HuH-7.5 (cell line): ENCODE data around the gene GNG10.
"Not testable (repeated sequence)": the region's sequence is repeated elsewhere in the genome, so short reads cannot be mapped to it uniquely, and the experiment has no call there.

ENCODE experiments used
- DNase-seq: peaks from one replicate; pipeline ENCODE4 v3.0.0; 2011; ENCODE audit warnings: low spot score

Gene GNG10

DNA sequence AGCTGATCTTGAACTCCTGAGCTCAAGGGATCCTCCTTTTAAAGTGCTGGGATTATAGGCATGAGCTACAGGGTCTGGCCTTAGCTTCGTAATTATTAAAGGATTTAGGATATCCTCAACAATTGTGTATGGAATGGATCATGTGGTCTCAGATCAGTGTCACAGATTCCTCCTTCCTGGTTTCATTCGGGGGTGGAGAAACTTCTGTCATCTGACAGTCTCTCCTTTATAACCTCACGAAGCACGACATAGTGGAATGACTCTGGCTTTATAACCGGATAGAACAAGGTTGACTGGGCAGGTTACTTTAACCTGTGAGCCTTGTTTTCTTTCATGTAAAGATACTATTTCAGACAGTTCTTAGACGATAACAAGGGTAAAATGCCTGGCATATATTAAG, 4.4 kb upstream of the GNG10 start:
- DNase-seq: no peak

DNA sequence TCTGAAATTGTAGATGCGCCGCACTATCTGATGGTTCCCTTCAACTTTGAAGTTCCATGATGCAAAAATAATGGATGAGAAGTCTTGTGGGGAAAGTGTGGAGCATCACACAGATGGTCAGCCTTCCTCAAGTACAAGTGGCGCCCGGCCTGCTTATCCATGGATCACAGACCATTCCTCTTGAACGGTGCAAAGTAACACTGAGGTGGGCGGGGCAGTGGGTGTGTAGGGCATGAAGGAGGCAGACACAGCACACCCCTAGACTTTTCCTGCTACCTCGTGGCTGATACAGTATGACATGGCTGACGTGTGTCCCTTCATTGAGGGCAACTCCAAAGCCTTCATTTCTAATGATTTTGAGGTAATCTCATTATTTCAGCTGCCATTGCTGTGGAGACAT, 2.5 kb upstream of the GNG10 start:
- no peak for DNase-seq

DNA sequence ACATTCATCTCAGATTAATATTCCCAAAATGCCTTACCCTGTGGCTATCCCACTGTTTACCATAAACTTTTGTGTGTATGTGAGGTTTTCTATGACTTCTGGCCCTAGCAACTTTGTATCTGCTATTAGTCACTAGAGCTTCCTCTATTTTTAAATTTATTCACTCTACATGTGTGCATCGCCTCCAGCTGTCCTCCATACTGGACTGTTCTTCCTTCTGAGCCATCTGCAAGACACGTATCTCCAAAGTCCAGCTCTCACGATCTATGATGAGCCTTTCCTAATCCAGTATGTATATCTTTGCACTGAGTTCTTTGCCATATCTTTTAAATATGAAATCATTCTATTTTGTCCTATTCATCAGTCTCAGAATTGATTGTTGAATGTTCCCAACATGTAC, 1.7 kb upstream of the GNG10 start:
- DNase-seq: no peak

DNA sequence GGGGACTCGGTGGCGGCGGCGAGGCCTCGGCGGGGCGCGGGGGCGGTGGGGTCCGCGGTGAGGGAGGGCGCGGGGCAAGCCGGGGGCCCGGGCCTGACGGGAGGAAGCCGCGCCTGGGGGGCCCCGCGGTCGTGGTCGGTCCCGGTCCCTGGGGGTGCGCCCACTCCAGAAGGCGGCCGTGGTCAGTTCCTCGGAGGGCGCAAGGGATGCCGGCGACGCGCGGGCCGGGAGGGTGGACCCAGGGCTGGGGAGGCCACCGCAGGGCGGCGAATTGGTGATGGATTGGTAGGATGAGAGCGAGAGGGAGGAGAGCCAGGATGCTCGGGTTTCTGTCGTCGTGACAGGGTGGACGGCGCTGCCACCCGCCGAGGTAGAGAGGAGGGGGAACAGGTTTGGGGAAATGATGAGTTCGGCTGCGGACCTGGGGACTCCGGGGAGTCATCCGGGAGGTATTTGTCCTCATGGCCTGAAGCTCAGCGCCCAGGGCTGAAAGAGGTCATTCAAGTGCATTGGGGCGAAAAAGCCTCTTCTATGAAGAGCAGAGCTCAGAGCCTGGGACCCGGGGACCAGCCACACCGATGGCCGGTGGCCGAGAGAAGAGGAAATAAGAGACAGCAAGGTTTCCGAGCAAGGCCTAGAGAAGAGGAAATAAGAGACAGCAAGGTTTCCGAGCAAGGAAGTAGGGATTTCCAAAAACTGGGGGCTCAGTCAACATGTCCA, 557 bp downstream of the GNG10 start:
- DNase-seq: peak; percentile 58

DNA sequence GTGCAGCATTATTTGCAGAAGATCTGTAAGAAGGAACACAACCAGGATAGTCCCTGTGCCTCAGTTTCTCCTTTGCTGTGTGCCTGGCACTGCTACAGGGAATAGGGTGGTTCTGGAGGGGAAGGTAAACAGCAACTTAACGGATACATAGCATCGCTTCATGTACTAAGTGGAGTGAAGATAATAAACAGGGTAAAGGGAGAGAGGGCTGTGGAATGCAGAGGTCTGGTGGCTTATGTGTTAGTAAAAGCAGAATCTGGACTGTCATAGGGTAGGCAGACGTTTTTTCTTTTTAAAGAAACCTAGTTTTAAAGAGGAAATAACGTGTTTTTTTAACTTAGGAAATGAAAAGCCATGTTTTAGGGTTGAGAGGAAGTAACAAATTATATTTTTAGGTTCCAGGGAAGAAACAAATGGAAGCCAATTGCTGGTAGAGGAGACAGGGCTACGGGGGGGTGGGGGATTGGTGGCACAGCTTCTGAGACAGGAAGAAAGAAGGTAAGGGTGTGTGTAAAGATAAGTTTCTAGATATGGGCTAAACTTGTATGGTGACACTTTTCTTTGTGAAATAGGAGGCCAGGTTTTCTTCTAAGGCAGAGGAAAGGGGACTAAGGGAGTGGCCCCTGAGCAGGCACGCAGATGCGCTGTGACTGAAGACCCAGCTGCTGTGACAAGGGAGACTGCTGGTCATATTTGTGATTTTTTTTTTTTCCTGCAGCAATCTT, 1.3 kb downstream of the GNG10 start:
- DNase-seq: no peak

DNA sequence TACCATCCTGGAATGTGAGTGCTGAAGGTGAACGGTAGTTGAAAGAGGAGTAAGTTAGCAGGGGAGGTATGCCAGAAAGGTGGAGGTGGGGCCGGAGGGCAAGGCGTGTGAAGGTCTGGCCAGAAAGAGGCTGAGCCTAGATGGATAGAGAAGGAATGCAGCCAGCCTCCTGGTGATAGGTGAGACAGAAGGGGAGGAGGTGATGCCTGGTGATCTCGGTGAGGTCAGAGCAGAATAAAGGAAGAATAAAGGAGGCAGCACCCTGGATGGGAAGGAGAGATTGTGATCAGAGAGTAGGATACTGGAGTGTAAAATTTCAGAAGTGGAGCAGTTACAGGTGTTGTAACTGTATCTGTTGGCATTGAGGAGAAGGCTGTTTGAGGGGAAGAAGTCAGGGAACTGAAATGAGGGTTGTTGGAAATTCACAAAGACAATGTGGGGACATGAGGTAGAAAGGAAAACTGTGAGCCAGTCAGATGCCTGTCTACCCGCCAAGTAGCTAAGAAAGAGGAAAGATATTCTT, 2.0 kb downstream of the GNG10 start:
- no peak for DNase-seq

DNA sequence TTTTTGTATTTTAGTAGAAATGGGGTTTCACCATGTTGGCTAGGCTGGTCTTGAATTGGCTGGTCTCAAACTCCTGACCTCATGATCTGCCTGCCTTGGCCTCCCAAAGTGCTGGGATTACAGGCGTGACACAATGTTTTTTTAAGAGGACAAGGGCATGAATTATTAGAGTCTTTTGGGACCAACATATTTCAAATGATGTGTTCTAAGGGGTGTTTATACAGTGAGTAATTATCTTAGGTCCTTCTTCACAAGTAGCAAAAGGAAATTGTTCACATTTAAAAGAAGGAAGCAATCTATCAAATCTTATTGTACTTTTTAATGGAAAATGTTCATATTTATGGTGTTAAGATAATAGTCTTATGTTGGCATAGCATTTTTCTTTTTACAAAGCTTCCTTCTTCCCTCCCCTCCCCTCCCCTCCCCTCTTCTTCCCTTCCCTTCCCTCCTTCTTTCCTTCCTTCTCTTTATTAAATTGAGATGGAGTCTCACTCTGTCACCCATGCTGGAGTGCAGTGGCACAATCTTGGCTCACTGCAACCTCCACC, 6.7 kb downstream of the GNG10 start:
- no peak for DNase-seq

DNA sequence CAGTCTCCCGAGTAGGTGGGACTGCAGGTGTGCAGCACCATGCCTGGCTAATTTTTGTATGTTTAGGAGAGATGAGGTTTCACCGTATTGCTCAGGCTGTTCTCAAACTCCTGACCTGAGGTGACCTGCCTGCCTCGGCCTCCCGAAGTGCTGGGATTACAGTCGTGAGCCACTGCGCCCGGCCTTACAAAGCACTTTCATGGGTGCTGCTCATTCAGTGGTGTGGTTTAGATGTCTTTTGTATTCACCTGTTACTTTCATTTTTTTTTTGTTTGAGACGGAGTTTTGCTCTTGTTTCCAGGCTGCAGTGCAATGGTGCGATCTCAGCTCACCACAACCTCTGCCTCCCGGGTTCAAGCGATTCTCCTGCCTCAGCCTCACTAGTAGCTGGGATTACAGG, 7.2 kb downstream of the GNG10 start:
- not testable (repeated sequence) for DNase-seq

DNA sequence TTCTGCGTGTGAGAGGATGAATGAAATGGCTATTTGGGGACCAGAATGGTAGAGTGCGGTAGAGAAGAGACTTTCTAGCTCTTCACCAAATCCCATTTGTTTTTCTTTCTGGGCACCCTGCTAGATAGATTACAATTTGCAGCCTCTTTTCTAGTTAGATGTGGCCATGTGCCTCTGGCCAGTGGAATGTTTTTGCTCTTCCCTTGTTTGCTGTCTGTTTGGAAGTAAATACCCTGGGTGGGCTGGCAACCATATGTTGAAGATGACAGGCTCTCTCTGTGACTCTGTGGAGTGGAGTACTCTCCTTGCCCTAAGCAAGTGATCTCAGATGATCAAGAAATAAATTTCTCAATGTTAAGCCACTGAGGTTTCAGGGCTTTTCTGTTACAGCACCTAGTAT, 12.9 kb downstream of the GNG10 start:
- no peak for DNase-seq

DNA sequence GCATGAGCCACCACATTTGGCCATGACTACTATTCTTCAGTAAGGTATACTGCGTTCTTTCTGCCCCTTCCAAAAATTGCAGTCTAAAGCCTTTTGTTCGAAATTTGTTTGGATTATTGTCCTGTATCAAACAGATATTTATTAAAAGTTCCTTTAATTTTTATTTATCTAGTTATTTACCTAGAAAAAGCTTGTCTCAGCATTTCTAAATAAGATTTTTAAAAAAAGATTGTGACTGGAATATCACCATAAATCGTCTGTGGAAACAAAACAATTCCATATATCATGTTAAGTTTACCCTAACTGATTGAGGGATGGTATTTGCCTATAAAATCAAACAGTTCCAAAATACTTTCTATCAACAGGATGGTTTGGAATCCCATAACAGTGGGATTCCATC, 14.7 kb downstream of the GNG10 start:
- DNase-seq: no peak

DNA sequence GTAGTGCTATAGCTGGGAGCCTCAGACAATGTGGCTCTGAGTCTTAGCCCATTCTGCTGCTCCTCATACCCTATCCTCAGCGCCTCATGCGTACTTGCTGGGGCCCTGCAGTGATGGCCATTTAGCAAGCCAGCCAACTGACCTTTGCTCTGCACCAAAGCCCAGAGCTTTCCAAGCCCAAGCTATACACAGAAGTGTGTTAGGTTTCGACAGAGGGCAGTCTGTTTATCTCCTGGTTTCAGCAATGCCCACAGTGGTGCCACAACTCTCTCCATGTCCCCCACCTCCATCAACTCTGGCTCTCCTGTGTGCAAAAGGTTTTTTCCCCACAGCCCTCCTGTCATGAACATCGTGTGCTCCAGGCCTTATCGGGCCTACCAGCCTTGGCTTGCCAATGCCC, 16.9 kb downstream of the GNG10 start:
- DNase-seq: peak; percentile 45

DNA sequence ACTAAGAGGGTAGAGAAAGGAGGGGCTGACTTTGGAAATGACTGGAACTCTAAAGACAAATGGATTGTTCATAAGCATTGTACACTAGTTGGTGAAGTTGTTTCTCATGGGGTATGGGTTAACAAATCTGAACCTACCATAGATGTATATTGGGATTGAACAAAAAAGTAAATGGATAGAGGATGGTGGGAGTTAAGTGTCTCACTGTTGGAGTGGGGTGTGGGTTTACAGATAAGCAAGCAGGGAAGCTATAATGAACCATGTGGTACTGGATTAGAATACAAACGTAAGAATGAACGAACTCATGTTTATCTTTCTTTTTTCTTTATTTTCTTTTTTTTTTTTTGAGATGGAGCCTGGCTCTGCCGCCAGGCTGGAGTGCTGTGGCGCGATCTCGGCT, 17.8 kb downstream of the GNG10 start:
- DNase-seq: no peak

DNA sequence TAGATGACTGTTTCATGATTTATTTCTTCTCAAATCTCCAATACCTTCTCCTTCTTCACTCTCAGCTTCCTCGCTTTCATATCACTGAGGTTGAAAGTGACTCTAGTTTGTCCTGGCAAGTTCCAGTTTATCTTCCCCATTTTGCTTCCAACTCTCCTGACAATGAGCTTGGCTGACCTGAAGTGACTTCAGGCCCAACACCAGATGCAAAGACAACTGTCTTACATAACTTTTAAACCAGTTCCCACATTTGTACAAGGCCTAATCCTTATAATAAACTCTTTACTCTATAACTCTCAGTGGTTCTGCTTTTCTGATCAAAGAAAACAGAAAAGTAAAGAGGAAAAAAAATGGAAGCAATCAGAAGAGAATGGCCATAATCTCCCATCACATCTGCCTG, 22.0 kb downstream of the GNG10 start:
- DNase-seq: no peak

DNA sequence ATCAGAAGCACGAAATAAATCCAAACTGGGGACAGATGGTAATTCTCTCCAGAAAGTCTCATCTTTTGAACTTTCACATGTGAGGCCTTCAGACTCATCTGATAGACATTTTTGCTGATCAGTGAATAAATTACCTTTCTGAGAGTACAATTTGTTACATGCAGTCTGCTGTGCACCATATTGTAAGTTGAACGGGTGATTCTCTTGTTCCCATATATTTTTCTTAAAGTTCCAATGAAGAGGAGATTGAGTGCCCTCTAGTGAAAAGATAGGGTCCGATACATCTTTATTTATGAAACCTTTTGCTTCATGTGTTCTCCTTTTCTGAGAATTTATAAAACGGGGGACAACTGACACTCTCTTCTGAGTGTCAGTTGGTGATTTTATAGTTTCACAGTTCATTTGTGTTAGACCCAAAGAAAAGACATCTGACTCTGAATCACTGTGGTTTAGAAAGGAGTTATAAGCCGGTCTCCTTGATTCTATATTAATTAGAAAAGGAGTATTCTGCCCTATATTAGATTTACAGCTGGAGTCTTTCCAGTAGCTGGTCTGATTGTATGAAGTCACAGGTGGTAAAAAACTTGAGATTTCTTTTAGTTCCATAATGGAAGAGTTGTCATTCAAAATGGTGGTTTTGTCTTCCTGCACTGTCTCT, 30.4 kb downstream of the GNG10 start:
- no peak for DNase-seq

DNA sequence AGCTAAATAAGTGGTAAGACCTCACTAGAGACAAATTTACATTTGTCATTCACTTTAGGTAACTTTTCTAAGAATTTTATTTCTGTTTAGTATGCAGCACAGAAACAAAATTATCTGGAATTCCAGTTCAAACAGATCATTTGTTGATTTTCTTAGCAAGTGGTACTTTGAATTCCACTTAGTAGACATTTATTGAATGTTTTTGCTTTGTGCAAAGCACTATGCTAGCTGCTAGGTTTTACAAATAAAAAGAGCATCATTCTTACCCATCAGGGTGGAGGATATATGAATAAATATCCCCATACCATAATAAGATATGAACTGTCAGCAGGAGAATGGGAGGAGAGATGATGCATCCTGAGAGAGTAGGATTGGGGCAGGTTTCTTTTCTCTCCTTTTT, 35.4 kb downstream of the GNG10 start:
- DNase-seq: no peak

DNA sequence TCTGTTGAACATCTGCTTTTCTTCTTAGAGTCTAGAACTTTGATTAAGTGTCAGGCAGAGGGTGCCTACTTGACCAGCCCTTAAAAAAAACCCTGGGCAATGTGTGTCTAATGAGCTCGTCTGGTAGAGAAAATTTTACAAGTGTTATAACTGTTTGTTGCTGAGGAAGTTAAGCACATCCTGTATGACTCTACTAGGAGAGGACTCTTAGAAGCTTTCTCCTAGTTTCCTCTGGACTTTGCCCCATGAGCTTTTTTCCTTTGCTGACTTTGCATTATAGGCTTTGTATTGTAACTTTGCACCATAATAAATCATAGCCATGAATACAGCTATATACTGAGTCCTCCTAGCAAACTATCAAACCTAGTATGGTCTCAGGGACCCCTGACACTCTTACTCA, 39.4 kb downstream of the GNG10 start:
- no peak for DNase-seq

DNA sequence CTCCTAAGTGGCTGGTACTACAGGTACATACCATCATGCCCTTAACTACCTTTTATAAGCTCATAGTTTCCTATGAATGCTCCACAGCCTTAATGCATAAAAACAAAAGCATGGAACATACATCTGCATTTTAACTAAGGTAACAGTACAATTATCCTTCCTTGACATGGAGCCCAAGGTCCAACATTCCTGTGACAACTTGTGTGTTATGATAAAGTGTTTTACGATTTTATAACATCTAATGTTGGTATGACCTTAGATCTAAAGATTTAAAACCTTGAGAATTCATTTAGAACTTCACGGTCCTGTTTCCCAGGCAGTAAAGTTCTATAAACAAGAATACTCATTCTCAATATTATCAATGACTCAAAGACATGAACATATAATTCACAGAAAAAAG, 43.1 kb downstream of the GNG10 start:
- no peak for DNase-seq

DNA sequence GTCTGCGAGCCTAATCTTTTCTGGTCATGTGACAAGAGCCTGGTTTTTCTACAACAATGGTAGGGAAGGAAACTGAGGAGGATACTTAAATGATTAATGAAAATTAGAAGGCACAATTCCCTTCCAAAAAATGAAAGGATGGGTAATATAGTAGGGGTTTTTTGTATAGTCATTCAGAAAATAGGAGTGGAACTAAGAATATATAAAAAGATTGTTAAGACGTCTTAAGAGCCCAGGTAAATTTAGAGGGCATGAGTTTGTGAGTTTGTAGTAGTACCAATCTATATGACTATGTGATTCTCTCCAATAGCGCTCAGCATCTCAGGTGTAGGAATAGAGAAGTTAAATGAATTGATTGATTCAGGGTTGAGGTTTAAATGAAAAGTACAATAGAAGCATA, 50.1 kb downstream of the GNG10 start:
- no peak for DNase-seq

DNA sequence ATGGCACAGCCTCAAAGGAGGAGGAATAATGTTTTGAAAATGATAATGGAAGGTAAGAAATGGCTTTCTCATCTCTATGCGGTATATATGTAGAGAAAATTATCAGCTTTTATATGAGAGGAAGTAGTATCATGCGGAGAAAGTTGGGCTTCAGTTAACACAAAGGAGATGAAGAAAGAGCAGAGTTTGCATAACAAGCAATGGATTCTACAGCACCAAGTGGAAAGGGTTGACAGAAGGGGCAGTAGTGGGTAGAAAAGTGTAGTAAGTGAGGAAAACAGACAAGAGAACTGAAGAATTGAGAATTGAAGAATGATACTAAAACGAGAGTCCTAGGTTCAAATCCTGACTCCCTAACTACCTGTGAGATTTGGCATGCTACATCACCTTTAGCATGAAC, 51.0 kb downstream of the GNG10 start:
- DNase-seq: no peak

DNA sequence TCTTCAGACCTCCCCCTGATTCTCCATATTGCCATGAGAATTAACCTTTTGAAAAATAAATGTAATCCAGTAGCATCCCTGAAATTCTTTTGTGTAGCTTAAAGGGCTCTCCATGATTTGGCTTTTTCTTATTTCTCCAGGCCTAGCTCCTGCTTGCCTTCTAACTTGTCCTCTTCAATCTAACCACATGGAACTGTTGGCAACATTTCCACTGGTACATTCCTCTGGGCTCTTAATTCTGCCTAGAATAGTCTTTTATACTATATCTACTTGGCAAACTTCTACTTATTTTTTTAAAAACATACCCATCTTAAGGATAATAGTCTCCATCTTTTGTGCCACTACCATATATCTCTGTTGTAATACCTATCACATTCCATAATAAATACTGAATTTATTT, 54.1 kb downstream of the GNG10 start:
- DNase-seq: no peak

DNA sequence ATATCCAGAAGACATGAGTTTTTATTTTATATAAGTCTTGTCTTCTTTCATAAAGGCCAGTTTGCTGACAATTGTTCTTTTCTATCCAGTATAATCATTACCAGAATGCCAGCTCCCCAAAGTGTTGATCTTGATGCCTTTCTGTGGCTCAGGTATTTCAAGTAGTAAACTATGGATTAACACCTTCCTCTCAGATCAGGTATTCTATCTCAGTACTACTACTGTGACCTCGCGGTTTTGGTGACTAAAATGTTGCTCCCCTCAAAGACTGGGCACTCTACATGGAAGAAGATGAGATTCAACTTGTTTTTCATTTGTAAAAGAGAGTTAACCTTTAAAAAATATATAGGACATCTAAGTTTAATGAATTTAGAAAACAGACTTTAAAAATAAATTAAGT, 58.1 kb downstream of the GNG10 start:
- DNase-seq: no peak
